ENCODE measurements around the gene HBA1. TPM values are rescaled to one million over a fixed set of nuclear protein-coding genes. Genes with fewer than 3 reads are reported as not detected.
A peak's percentile ranks its signal among the peaks of the same experiment; 100 is the strongest.

HBA1 gene
- total and polyA plus RNA-seq, 9 of the 15 experiments (the other 6 are each of a cell fraction or from before 2014, with no cell fraction given): 128 to 2,388 (median 380) TPM

DNA sequence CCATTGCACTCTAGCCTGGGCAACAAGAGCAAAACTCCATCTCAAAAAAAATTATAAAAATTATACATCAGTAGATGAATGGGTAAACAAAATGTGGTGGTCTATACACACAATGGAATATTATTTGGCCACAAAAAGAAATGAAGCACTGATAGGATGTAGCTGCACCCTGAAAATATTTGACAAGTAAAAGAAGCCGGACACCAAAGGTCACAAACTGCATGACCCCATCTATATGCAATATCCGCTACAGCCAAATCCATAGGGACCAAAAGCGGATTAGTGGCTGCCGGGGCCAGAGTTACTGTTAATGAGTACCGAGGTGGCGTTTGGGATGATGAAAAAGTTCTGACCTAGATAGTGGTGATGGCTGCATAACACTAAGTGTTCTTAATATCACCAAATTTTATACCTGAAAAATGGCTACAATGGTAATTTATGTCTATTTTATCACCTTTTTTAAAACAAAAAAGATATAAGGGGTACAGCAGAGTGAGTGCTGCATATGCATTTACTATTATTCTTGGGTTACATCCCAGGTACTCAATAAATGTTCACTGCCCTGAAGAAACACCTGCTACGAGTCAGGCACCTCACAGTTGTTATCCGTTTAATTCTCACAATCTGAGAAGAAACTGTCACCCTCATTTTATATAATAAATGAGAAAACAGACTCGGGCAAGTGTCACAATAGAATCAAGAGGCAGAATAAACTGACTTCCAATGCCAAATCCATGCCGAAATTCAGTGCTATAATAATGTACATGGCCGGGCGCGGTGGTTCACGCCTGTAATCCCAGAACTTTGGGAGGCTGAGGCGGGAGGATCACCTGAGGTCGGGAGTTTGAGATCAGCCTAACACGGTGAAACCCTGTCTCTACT is 3.0 kb downstream of the HBA1 start (continued):
- TF ChIP-seq RERE (CRISPR knock-in tag; IDR thresholded peaks at IDR 0.05; ENCODE audit: borderline replicate concordance) (no peak), NCOA1 (IDR thresholded peaks at IDR 0.05; ENCODE audit: low read depth) (no peak), FOXP1 (CRISPR knock-in tag; IDR thresholded peaks at IDR 0.05) (no peak), STAT6 (CRISPR knock-in tag; IDR thresholded peaks at IDR 0.05) (no peak), ZNF780A (CRISPR knock-in tag; IDR thresholded peaks at IDR 0.05) (no peak), MYBL2 (IDR thresholded peaks at IDR 0.05; ENCODE audit: low read depth) (no peak), MYBL2 (CRISPR knock-in tag; IDR thresholded peaks at IDR 0.05; ENCODE audit: borderline replicate concordance) (no peak), HDGF (IDR thresholded peaks at IDR 0.05) (peak; percentile 20; the same call in 1 of the 2 replicates), CREM (IDR thresholded peaks at IDR 0.05; ENCODE audit: low read depth) (no peak), CHCHD3 (CRISPR knock-in tag; IDR thresholded peaks at IDR 0.05) (no peak), RFX5 (IDR thresholded peaks at IDR 0.05; ENCODE audit: low read depth, low read length) (no peak), TRIM28 (IDR thresholded peaks at IDR 0.05) (0 out of 2 replicates have a peak, but pooled peaks have one; percentile 16), RBFOX2 (IDR thresholded peaks at IDR 0.05; ENCODE audit: low read depth, low read length) (no peak)
- TF ChIP-seq, protein P1, sequence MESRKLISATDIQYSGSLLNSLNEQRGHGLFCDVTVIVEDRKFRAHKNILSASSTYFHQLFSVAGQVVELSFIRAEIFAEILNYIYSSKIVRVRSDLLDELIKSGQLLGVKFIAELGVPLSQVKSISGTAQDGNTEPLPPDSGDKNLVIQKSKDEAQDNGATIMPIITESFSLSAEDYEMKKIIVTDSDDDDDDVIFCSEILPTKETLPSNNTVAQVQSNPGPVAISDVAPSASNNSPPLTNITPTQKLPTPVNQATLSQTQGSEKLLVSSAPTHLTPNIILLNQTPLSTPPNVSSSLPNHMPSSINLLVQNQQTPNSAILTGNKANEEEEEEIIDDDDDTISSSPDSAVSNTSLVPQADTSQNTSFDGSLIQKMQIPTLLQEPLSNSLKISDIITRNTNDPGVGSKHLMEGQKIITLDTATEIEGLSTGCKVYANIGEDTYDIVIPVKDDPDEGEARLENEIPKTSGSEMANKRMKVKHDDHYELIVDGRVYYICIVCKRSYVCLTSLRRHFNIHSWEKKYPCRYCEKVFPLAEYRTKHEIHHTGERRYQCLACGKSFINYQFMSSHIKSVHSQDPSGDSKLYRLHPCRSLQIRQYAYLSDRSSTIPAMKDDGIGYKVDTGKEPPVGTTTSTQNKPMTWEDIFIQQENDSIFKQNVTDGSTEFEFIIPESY (CRISPR knock-in tag; IDR thresholded peaks at IDR 0.05): peak; percentile 13; the same call in 1 of the 2 replicates
- TF ChIP-seq, protein P2, sequence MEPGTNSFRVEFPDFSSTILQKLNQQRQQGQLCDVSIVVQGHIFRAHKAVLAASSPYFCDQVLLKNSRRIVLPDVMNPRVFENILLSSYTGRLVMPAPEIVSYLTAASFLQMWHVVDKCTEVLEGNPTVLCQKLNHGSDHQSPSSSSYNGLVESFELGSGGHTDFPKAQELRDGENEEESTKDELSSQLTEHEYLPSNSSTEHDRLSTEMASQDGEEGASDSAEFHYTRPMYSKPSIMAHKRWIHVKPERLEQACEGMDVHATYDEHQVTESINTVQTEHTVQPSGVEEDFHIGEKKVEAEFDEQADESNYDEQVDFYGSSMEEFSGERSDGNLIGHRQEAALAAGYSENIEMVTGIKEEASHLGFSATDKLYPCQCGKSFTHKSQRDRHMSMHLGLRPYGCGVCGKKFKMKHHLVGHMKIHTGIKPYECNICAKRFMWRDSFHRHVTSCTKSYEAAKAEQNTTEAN (CRISPR knock-in tag; IDR thresholded peaks at IDR 0.05): no peak
